Fibroblast of the aortic adventitia (primary cell): ENCODE measurements around the gene CNST. TPM values are rescaled to one million over a fixed set of nuclear protein-coding genes. Genes with fewer than 3 reads are reported as not detected.

ENCODE experiments used
- DNase-seq: peaks from one replicate; pipeline ENCODE4 v3.0.0-alpha.2; 2010; ENCODE audit warnings: low read depth
- H3K4me3 ChIP-seq: 2 replicates; pipeline ENCODE4 v1.5.1; 2011; ENCODE audit warnings: low read depth, mild to moderate bottlenecking, control low read depth, low read length, moderate library complexity
- CTCF ChIP-seq: IDR thresholded peaks from 2 replicates; pipeline ENCODE4 v1.5.1; 2011; ENCODE audit warnings: mild to moderate bottlenecking, low read length, control low read depth, inconsistent platforms; ENCODE audit not compliant: insufficient read depth
- total RNA-seq: library from RNA; depleted of rRNA; stranded (reverse); fragments of >200 nt; gene quantifications from 2 replicates; pipeline ENCODE4 v1.2.3, GENCODE V29; 2012; ENCODE audit warnings: low replicate concordance

The CNST gene
- total RNA-seq, 1 donor: 25.2 TPM

GRCh38 chr1:246678816-246679793 lies 112.8 kb downstream of the CNST start:
- no peak for DNase-seq
- H3K4me3 ChIP-seq: no peak overlapping the region
- TF ChIP-seq CTCF: no peak

- DNase-seq: no peak
- no peak for TF ChIP-seq CTCF
- H3K4me3 ChIP-seq: no peak overlapping the region
Measured at GRCh38 chr1:246679794-246680177, 113.5 kb downstream of the CNST start.

- no peak overlapping the region for H3K4me3 ChIP-seq
- no peak for DNase-seq
- no peak for TF ChIP-seq CTCF
Measured at GRCh38 chr1:246680190-246680589, 113.9 kb downstream of the CNST start.

- DNase-seq: no peak
- TF ChIP-seq CTCF: no peak
- H3K4me3 ChIP-seq: no peak overlapping the region
Measured at GRCh38 chr1:246680696-246681130, 114.5 kb downstream of the CNST start.

- no peak for TF ChIP-seq CTCF
- H3K4me3 ChIP-seq: no peak overlapping the region
- no peak for DNase-seq
Measured at GRCh38 chr1:246681900-246682895, 115.9 kb downstream of the CNST start.

GRCh38 chr1:246683521-246683920 lies 117.3 kb downstream of the CNST start:
- TF ChIP-seq CTCF: no peak
- no peak for DNase-seq

More at GRCh38 chr1:246683521-246683920, 117.3 kb downstream of the CNST start:
- H3K4me3 ChIP-seq: no peak overlapping the region
